ENCODE data around the gene MCAM.

GRCh38 chr11:119266063-119266462 lies 50.9 kb downstream of the MCAM start:
- TF ChIP-seq EP300 (IDR thresholded peaks at IDR 0.05) (no peak), CTCF (IDR thresholded peaks at IDR 0.05) (no peak), POLR2AphosphoS5 (IDR thresholded peaks at IDR 0.05) (no peak), POLR2A (IDR thresholded peaks at IDR 0.05) (no peak)
